ENCODE measurements around the gene GRID2.

The GRID2 gene

GRCh38 chr4:92678292-92678691, 374.5 kb downstream of the GRID2 start:
- DNase-seq (ENCODE audit: extremely low read depth, low read depth) = no peak
- TF ChIP-seq CTCF (IDR thresholded peaks at IDR 0.05; ENCODE audit: low read depth, low read length) = no peak

- TF ChIP-seq CTCF (IDR thresholded peaks at IDR 0.05; ENCODE audit: low read depth, low read length) = no peak
- DNase-seq (ENCODE audit: extremely low read depth, low read depth) = no peak
Measured at GRCh38 chr4:92679149-92679548, 375.4 kb downstream of the GRID2 start.

GRCh38 chr4:92714640-92715039, 410.9 kb downstream of the GRID2 start:
- no peak for TF ChIP-seq CTCF (IDR thresholded peaks at IDR 0.05; ENCODE audit: low read depth, low read length)
- DNase-seq (ENCODE audit: extremely low read depth, low read depth) = no peak

- no peak for DNase-seq (ENCODE audit: extremely low read depth, low read depth)
- TF ChIP-seq CTCF (IDR thresholded peaks at IDR 0.05; ENCODE audit: low read depth, low read length) = no peak
Measured at GRCh38 chr4:92733231-92733630, 429.5 kb downstream of the GRID2 start.

- DNase-seq (ENCODE audit: extremely low read depth, low read depth) = no peak
- no peak for TF ChIP-seq CTCF (IDR thresholded peaks at IDR 0.05; ENCODE audit: low read depth, low read length)
Measured at GRCh38 chr4:92735025-92735665, 431.4 kb downstream of the GRID2 start.

- no peak for TF ChIP-seq CTCF (IDR thresholded peaks at IDR 0.05; ENCODE audit: low read depth, low read length)
- DNase-seq (ENCODE audit: extremely low read depth, low read depth) = no peak
Measured at GRCh38 chr4:92760433-92760832, 456.7 kb downstream of the GRID2 start.

- no peak for DNase-seq (ENCODE audit: extremely low read depth, low read depth)
- no peak for TF ChIP-seq CTCF (IDR thresholded peaks at IDR 0.05; ENCODE audit: low read depth, low read length)
Measured at GRCh38 chr4:92776080-92776479, 472.3 kb downstream of the GRID2 start.

All from AG09319 (cell line).